IMR-90 (cell line): ENCODE results near the gene EPB41L5.
"Not testable (repeated sequence)": the region's sequence is repeated elsewhere in the genome, so short reads cannot be mapped to it uniquely, and the experiment has no call there.

Experiments used
- NFE2L2 ChIP-seq: fragments of 150-350 bp; IDR thresholded peaks from 2 replicates; pipeline ENCODE4 v1.6.1; 2016; ENCODE audit warnings: low read depth, mild to moderate bottlenecking, low read length
- POLR2A ChIP-seq: IDR thresholded peaks from 2 replicates; pipeline ENCODE4 v1.6.1; 2012; ENCODE audit warnings: mild to moderate bottlenecking, low read depth, low read length

DNA sequence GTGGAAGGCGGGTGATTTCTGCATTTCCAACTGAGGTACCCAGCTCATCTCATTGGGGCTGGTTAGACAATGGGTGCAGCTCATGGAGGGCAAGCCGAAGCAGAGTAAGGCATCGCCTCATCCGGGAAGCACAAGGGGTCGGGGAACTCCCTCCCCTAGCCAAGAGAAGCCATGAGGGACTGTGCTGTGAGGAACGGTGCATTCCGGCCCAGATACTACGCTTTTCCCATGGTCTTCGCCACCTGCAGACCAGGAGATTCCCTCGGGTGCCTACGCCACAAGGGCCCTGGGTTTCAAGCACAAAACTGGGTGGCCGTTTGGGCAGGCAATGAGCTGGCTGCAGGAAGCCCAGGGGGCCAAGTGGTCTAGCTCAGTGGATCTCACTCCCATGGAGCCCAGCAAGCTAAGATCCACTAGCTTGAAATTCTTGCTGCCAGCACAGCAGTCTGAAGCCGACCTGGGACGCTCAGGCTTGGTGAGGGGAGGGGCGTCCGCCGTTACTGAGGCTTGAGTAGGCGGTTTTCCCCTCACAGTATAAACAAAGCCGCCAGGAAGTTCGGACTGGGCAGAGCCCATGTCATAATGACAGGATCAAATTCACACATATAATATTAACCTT lies 55.3 kb downstream of the EPB41L5 start:
- TF ChIP-seq POLR2A, NFE2L2: not testable (repeated sequence)
